ENCODE results near the gene PIP4K2A. TPM values are rescaled to one million over a fixed set of nuclear protein-coding genes. Genes with fewer than 3 reads are reported as not detected.

The PIP4K2A gene
- total RNA-seq, 2 experiments from 2014 or later, result 108 to 115 TPM

DNA sequence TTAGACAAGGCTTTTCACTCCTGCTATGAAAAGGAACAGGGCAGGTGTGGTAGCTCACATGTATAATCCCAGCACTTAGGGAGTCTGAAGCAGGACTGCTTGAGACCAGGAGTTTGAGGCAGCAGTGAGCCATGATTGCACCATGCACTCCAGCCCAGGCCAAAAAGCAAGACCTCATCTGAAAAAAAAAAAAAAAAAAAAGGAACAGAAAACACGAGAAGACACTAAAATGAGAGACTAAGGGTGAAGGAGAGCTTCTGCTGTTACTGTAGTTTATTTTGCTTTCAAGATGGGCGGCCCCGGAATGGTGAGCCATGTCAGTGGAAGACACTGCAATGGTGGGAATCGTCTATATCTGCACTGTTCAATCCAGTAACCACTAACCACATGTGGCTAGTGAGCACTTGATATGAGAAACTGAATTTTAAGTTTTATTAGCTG is 9.9 kb downstream of the PIP4K2A start:
- peaks cover 9% of the 10 kb centered on the region for H3K9me3 Mint-ChIP-seq
- H3K4me3 Mint-ChIP-seq, result no peak overlapping the region
- ChIA-PET POLR2A (interaction anchor here (1.5 to 3.5 kb wide), 3 partner anchors 9 to 22 kb away, joined by 11 to 16 read pairs (median 13); partner anchors contain the start of gene PIP4K2A), CTCF (interaction anchor here (1.8 to 3.0 kb wide), 2 partner anchors 49 to 284 kb away, joined by 6 to 7 read pairs; no protein-coding TSS in a partner anchor)
- no peak for DNase-seq
- peak overlapping the region; percentile 78 for H3K27ac Mint-ChIP-seq
- no peaks in the 10 kb centered on the region for H3K27me3 Mint-ChIP-seq
- intact Hi-C loops (cut with micrococcal nuclease), result no loop called here
- ATAC-seq, result no peak
- H3K4me1 Mint-ChIP-seq (ENCODE audit: low read depth), result peaks cover 94% of the 10 kb centered on the region
- TF ChIP-seq, protein P1, sequence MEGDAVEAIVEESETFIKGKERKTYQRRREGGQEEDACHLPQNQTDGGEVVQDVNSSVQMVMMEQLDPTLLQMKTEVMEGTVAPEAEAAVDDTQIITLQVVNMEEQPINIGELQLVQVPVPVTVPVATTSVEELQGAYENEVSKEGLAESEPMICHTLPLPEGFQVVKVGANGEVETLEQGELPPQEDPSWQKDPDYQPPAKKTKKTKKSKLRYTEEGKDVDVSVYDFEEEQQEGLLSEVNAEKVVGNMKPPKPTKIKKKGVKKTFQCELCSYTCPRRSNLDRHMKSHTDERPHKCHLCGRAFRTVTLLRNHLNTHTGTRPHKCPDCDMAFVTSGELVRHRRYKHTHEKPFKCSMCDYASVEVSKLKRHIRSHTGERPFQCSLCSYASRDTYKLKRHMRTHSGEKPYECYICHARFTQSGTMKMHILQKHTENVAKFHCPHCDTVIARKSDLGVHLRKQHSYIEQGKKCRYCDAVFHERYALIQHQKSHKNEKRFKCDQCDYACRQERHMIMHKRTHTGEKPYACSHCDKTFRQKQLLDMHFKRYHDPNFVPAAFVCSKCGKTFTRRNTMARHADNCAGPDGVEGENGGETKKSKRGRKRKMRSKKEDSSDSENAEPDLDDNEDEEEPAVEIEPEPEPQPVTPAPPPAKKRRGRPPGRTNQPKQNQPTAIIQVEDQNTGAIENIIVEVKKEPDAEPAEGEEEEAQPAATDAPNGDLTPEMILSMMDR (IDR thresholded peaks at IDR 0.05), result no peak
- H3K36me3 Mint-ChIP-seq (ENCODE audit: low read depth), result peaks cover 68% of the 10 kb centered on the region

DNA sequence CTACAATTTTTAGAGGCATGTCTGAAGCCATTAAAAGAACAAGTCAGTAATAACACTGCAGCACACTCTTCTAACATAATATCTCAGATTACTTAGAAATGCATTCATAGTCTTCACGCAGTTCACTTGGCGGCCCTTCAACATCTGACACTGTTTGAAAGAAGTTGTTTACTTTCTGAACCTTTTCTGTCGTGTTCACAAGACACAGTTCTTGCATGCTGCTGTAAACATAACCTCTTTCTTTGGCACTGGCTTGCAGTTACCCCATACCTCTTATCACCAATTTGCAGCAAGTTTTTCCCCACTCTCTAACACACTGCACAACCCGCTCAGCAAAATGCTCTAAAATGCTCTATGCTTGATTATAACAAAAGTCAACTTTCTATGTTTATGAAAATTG is 12.0 kb downstream of the PIP4K2A start:
- H3K27me3 Mint-ChIP-seq, result no peaks in the 10 kb centered on the region
- intact Hi-C loops (cut with micrococcal nuclease), result no loop called here
- peaks cover 51% of the 10 kb centered on the region for H3K36me3 Mint-ChIP-seq (ENCODE audit: low read depth)
- H3K9me3 Mint-ChIP-seq, result peaks cover 9% of the 10 kb centered on the region
- ChIA-PET CTCF (interaction anchor here (1.2 kb wide), 1 partner anchor 9 kb away, joined by 3 read pairs; no protein-coding TSS in a partner anchor), POLR2A (interaction anchor here (1.7 kb wide), 1 partner anchor 11 kb away, joined by 15 read pairs; the partner anchor contains the start of gene PIP4K2A)
- no peak overlapping the region for H3K4me3 Mint-ChIP-seq
- H3K27ac Mint-ChIP-seq, result peak overlapping the region; percentile 34
- TF ChIP-seq, protein P1 (IDR thresholded peaks at IDR 0.05), result no peak
- ATAC-seq (no peak), DNase-seq (no peak)
- H3K4me1 Mint-ChIP-seq (ENCODE audit: low read depth), result peaks cover 87% of the 10 kb centered on the region

DNA sequence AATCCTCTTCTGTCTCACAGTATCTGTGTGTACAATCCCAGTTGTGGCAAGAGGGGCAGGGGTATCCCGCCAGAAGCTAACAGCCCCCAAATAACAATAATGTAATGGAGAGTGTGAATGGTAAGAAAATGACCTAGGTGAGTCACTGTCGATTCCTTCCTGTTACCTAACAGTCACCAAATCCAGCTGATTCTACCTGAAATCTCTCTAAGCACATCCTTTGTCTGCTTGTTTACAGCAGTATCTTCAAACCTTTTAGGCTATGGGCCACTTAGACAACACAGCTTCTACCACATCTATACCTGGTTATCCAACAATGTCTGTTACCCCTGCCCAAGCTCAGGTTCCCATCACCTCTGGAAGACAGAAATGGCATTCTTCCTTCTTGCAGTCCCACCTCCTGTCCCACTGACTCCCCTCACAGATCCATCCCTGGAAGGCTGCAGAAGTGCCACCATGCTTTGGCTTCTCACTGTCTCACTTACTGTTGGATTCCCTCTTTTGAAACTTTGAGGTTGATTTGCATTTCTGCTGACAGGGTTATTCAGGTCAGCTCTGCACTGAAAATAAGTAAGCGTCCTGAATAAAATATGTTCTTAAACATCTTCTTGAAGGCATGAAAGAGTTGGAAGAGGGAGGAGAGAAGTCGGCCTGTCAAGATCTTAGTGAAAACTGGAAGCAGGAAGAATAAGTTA is 13.1 kb downstream of the PIP4K2A start:
- ChIA-PET CTCF (interaction anchor here (1.0 to 1.5 kb wide), 5 partner anchors 8 to 42 kb away, joined by 3 to 4 read pairs (median 4); no protein-coding TSS in a partner anchor), POLR2A (interaction anchor here (1.0 to 1.8 kb wide), 7 partner anchors 8 to 87 kb away, joined by 3 to 15 read pairs (median 3); partner anchors contain the start of gene PIP4K2A)
- TF ChIP-seq, protein P1 (IDR thresholded peaks at IDR 0.05), result no peak
- peak; percentile 54 for ATAC-seq
- Mint-ChIP-seq H3K27me3 (no peaks in the 10 kb centered on the region), H3K9me3 (peaks cover 5% of the 10 kb centered on the region), H3K4me3 (no peak overlapping the region), H3K27ac (peak overlapping the region; percentile 80), H3K36me3 (ENCODE audit: low read depth) (peaks cover 43% of the 10 kb centered on the region), H3K4me1 (ENCODE audit: low read depth) (peaks cover 85% of the 10 kb centered on the region)
- DNase-seq, result no peak
- intact Hi-C loops (cut with micrococcal nuclease), result no loop called here

DNA sequence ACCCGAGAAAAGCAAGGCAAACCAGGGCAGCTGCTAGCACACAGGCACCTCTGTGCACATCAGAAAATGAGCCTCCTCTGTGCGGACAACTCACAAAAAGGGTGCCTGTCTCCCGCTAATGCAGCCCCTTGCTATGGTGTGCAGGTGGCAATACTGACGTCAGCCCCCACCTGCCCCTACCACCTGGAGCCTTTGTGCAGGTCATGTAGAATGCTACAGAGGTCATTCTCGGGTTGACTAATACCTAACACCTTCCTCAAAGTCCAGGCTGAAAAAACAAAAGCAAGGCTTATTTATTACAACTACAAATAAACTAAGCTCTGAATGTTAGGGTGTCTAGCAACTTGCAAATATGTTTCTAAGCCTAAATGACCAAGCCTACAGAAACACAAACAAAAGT is 13.9 kb downstream of the PIP4K2A start:
- Mint-ChIP-seq H3K36me3 (ENCODE audit: low read depth) (peaks cover 35% of the 10 kb centered on the region), H3K4me3 (no peak overlapping the region), H3K4me1 (ENCODE audit: low read depth) (peaks cover 85% of the 10 kb centered on the region), H3K9me3 (no peaks in the 10 kb centered on the region), H3K27ac (peak overlapping the region; percentile 80), H3K27me3 (no peaks in the 10 kb centered on the region)
- intact Hi-C loops (cut with micrococcal nuclease), result no loop called here
- no peak for DNase-seq
- CTCF ChIA-PET, result interaction anchor here (1.0 to 1.5 kb wide), 4 partner anchors 10 to 42 kb away, joined by 3 to 4 read pairs (median 4); no protein-coding TSS in a partner anchor
- TF ChIP-seq, protein P1 (IDR thresholded peaks at IDR 0.05), result no peak
- POLR2A ChIA-PET, result interaction anchor here (0.5 to 1.8 kb wide), 5 partner anchors 9 to 270 kb away, joined by 3 to 5 read pairs (median 3); no protein-coding TSS in a partner anchor
- ATAC-seq, result no peak

DNA sequence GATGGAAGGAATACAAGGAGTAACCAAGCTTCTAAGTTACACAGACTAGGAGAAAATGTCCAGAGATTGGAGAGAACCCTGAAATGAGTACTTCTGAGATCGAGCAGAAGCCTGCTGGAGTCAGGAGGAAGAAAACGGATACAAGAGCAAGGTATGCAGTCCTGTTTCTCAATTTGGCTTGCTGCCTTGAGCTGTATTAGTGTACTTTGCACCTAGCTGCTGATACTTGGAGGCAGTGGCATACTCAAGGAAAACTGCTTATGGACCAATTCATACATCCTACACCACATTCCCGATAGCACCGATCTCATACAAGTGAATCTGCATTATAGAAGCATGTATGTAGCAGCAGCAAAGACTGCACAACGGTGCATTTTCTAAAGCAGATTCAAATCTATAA is 14.4 kb downstream of the PIP4K2A start:
- Mint-ChIP-seq H3K27me3 (no peaks in the 10 kb centered on the region), H3K36me3 (ENCODE audit: low read depth) (peaks cover 32% of the 10 kb centered on the region), H3K4me3 (no peak overlapping the region), H3K9me3 (no peaks in the 10 kb centered on the region), H3K27ac (peak overlapping the region; percentile 32), H3K4me1 (ENCODE audit: low read depth) (peaks cover 84% of the 10 kb centered on the region)
- intact Hi-C loops (cut with micrococcal nuclease), result no loop called here
- no peak for DNase-seq
- CTCF ChIA-PET, result interaction anchor here (1.3 kb wide), 1 partner anchor 19 kb away, joined by 4 read pairs; no protein-coding TSS in a partner anchor
- TF ChIP-seq, protein P1 (IDR thresholded peaks at IDR 0.05), result no peak
- POLR2A ChIA-PET, result interaction anchor here (0.5 to 1.0 kb wide), 3 partner anchors 17 to 269 kb away, joined by 3 read pairs; no protein-coding TSS in a partner anchor
- no peak for ATAC-seq

All from activated CD8-positive, alpha-beta T cell treated with anti-CD3 and anti-CD28 coated beads for 36 hours (primary cell).